Brain microvascular endothelial cell (primary cell): ENCODE data around the gene SPATA3.
"Not testable (repeated sequence)": the region's sequence is repeated elsewhere in the genome, so short reads cannot be mapped to it uniquely, and the experiment has no call there.

ENCODE experiments used
- DNase-seq: peaks from one replicate; pipeline ENCODE4 v3.0.0-alpha.2; 2020
- H3K27ac ChIP-seq: fragments of 250-450 bp; sonication (Bioruptor Pico); 2 replicates; pipeline ENCODE4 v1.5.1; 2020; ENCODE audit warnings: mild to moderate bottlenecking, moderate library complexity
- H3K27me3 ChIP-seq: fragments of 250-450 bp; sonication (Bioruptor Pico); replicated peaks from 2 replicates; pipeline ENCODE4 v1.5.1; 2020; ENCODE audit warnings: mild to moderate bottlenecking
- H3K36me3 ChIP-seq: fragments of 250-450 bp; sonication (Bioruptor Pico); replicated peaks from 2 replicates; pipeline ENCODE4 v1.5.1; 2020; ENCODE audit warnings: mild to moderate bottlenecking
- H3K4me3 ChIP-seq: 2 replicates; pipeline ENCODE4 v1.5.1; 2011; ENCODE audit warnings: low read depth, mild to moderate bottlenecking, control low read depth, low read length, moderate library complexity
- in situ Hi-C: cut with HindIII; loops from 2 replicates; pipeline ENCODE4 v1.10.0; 2017; ENCODE audit warnings: low sequenced_read_pairs, low pct_ligation_motif_present
- TF ChIP-seq, protein P1 (sequence below): IDR thresholded peaks from 2 replicates; pipeline ENCODE4 v1.5.1; 2011; ENCODE audit warnings: low read depth, mild to moderate bottlenecking, moderate library complexity, low read length, control low read depth, inconsistent platforms; ENCODE audit errors: missing control alignments

Gene SPATA3

DNA sequence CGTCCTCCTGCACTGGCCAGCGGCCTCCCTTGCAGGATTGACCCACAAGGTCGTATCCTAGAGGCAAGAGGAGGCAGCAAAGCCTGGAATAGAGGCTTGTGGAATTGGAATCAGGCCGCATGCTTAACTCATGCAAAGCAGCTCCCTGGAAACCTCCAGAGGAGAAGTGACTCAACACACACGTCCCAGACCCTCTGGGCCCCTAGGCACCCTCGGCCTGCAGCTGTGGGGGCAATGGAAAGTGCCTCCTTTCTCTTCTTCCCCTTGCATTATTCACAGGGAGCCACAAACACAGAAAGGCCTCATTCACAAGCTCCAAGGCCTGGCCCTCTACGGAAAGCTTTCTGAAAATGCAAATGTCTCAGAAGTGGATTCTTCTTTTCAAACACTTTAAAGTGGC is 19.6 kb downstream of the SPATA3 start:
- Histone ChIP-seq H3K27me3 (peaks cover 5% of the 10 kb centered on the region), H3K36me3 (no peaks in the 10 kb centered on the region), H3K4me3 (no peak overlapping the region), H3K27ac (no peak overlapping the region)
- TF ChIP-seq, protein P1, sequence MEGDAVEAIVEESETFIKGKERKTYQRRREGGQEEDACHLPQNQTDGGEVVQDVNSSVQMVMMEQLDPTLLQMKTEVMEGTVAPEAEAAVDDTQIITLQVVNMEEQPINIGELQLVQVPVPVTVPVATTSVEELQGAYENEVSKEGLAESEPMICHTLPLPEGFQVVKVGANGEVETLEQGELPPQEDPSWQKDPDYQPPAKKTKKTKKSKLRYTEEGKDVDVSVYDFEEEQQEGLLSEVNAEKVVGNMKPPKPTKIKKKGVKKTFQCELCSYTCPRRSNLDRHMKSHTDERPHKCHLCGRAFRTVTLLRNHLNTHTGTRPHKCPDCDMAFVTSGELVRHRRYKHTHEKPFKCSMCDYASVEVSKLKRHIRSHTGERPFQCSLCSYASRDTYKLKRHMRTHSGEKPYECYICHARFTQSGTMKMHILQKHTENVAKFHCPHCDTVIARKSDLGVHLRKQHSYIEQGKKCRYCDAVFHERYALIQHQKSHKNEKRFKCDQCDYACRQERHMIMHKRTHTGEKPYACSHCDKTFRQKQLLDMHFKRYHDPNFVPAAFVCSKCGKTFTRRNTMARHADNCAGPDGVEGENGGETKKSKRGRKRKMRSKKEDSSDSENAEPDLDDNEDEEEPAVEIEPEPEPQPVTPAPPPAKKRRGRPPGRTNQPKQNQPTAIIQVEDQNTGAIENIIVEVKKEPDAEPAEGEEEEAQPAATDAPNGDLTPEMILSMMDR = no peak
- no peak for DNase-seq
- in situ Hi-C loops = no loop called here

DNA sequence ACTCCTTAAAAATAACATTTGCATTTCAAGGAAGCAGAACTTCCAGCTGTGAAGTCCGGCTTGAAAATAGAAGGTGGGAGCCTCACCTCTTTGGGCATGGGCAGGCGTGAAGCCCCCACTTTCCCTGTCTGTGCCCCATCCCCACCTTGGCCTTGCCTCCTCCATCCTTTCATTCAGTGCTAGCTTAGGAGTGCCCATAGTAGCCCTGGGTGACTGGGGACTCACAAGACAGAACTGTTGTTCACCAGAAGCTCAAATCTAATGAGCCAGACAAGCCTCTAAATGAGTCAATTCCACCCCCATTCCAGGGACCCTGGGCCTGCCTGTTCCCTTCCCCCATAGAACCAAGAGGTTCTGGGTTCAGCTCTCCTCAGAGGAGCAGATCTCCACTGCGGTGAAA is 20.0 kb downstream of the SPATA3 start:
- H3K27ac ChIP-seq = no peak overlapping the region
- no peak overlapping the region for H3K4me3 ChIP-seq
- DNase-seq = no peak
- no peaks in the 10 kb centered on the region for H3K36me3 ChIP-seq
- peaks cover 5% of the 10 kb centered on the region for H3K27me3 ChIP-seq
- TF ChIP-seq, protein P1 = no peak
- in situ Hi-C loops = no loop called here

DNA sequence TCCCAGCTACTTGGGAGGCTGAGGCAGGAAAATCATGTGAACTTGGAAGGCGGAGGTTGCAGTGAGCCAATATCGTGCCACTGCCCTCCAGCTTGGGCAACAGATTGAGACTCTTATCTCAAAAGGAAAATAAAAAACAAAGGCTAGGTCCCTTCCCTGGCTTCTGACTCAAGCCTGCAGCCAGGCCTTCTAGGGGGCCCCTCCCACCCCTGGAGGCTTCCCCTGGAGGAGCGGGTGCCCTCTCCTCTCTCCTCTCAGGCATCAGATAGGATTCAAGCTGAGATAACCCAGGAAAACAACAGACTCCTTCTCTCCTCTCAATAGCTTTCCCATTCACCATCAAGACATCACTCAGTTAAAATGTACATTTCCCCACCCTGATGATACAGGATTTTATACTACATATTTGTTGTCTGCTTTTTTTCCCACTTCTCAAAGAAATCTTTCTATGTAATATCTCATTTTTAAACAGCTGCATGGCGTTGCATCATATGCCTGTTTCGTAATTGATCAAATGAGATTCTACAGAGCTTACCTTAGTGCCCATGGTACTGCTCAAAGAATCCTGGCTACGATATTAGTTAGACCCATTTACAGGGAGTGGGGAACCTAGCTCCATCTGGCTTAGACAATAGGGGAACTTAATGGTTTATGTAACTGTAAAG is 20.8 kb downstream of the SPATA3 start:
- H3K27me3 ChIP-seq = peaks cover 5% of the 10 kb centered on the region
- no peak overlapping the region for H3K4me3 ChIP-seq
- TF ChIP-seq, protein P1 = no peak
- in situ Hi-C loops = no loop called here
- no peak overlapping the region for H3K27ac ChIP-seq
- no peak for DNase-seq
- H3K36me3 ChIP-seq = no peaks in the 10 kb centered on the region

DNA sequence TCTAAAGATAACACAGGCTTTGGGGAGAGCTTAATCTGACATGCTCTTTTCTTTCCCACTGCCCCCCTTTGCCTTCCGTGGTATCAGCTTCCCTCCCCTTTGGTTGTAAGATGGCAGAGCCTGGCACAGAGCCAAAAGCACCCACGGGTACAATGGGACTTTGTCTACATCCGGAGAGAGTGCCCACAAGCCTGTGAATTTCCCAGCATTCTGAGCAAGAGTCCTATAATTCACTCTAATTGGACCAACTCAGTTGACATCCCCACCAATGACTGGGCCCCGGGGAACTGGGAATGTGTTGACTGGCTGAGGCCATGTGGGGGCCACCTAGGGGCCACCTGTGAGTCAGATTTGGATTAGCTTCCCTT is 21.3 kb downstream of the SPATA3 start:
- peaks cover 5% of the 10 kb centered on the region for H3K27me3 ChIP-seq
- H3K4me3 ChIP-seq = no peak overlapping the region
- no peak overlapping the region for H3K27ac ChIP-seq
- in situ Hi-C loops = no loop called here
- H3K36me3 ChIP-seq = no peaks in the 10 kb centered on the region
- TF ChIP-seq, protein P1 = no peak
- no peak for DNase-seq

DNA sequence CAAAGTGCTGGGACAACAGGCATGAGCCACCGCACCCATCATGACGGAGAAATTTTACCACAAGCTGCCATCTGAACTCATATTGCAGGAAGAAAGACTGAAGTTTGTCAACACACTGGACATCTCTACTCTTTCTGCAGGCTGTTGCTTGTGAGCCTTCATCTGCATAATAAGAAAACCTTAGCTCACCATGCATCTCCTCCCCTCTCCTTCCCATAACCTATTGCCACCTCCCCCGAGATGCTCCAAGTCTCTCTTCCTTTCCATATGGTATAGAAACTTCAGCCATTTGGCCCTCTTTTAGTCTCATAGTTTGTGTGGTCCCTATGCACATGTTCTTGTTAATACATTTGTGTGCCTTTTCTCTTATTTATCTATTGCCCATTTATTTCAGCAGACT is 22.3 kb downstream of the SPATA3 start:
- TF ChIP-seq, protein P1 = no peak
- H3K36me3 ChIP-seq = no peaks in the 10 kb centered on the region
- no peaks in the 10 kb centered on the region for H3K27me3 ChIP-seq
- no peak overlapping the region for H3K27ac ChIP-seq
- no peak for DNase-seq
- H3K4me3 ChIP-seq = no peak overlapping the region
- in situ Hi-C loops = no loop called here

DNA sequence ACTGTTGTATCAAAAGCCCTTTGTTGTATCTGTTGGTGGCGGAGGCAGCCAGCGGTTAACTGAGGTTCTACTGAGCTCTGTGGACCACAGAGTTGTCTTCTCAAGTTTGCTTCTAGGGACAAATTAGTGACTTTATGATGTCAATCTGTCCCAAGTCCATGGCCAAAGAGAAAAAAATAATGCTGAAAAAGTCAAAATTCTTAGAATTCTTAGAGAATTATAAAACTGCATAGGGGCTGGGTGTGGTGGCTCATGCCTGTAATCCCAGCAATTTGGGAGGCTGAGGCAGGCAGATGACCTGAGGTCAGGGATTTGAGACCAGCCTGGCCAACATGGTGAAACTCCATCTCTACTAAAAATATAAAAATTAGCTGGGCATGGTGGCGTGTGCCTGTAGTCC is 29.1 kb downstream of the SPATA3 start:
- H3K27me3 ChIP-seq, H3K36me3 ChIP-seq, DNase-seq, H3K4me3 ChIP-seq, in situ Hi-C loops, H3K27ac ChIP-seq: not testable (repeated sequence)
